ENCODE data around the gene SH3BGRL.
A peak's percentile ranks its signal among the peaks of the same experiment; 100 is the strongest.
"Not testable (repeated sequence)": the region's sequence is repeated elsewhere in the genome, so short reads cannot be mapped to it uniquely, and the experiment has no call there.

Gene SH3BGRL

DNA sequence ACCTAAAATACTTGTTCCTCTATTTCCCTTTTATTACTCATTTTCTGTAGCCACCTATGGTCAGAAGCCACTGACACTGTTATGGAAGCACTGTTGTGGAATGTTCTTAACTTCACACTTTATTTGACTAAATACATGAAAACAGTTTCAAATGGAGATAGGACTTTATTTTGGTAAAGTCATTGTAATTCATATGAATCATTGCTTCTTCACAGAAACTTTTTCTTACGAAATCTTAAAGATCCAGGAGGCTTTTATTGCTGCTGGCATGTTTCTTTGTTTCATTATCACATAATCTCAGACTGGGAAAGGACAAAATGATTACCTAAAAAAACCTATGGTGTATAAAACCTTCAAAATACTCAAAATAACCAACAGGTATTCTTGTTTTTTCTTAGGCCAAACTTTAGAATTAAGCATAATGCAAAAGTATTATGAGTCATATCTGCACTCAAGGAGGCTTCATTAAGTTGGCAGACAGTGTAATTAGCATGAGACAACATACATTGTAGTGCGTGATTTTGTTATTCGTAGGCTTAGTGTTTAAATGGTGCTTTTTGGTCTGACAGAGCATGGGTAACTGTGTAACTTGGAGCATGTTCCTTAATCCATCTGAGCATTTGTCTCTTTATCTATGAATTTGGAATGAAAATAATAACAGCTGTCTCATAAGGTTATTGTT is 58.0 kb downstream of the SH3BGRL start:
- no peak for FAIRE-seq

DNA sequence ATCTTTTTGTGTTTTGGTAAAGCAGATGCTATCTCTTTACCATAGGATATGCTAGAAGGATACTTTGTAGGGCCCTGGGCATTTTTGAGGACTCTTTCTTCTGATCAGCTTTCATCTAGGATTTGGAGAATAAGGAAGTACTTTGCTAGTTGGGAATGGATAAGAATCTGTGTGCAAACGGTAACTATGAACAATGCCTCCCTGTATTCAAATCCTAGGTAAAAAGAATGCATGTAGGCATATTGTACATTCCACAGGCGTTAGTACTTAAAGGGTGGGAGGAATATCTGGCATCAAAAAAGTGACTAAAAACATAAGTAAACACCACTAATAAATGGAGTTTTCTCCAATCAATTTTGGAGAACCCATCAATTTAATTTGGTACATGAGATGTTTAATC is 59.7 kb downstream of the SH3BGRL start:
- FAIRE-seq: no peak

DNA sequence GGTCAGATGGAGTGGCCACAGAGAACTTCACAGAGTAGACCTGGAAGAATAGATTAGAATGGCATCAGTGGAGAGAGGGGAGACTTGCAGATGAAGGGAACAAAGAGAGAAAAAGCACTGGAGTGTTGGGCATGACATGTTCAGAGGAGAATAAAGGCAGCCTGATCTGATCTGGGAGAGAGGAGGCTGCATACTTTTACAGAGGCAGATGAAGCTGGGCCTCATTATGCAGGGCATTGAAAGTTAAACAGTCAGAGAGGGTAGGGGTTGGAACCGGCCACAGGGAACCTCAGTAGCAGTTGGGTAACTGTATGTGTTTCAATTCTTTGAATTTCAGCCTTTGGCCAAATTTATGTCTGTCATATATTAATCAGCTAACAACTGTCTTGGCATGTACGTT is 61.2 kb downstream of the SH3BGRL start:
- FAIRE-seq: no peak

DNA sequence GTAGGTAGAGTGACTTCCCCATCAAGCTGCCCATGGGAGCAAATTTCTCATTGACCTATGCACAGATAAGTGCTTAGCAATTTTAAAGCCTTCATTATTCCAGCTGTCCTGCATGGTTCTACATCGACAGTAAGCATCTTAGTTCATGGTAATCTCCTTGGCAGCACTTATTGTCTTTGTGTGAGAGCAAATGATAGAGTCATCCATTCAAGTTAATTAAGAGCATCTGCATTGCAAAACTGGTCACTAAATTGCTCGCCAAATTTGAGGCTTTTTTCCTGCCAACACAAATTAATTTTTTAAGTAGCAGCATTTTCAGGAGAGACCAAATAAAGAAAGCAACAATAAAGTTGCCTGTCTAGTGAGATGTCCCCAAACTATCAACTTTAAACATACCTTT is 76.7 kb downstream of the SH3BGRL start:
- FAIRE-seq: no peak

DNA sequence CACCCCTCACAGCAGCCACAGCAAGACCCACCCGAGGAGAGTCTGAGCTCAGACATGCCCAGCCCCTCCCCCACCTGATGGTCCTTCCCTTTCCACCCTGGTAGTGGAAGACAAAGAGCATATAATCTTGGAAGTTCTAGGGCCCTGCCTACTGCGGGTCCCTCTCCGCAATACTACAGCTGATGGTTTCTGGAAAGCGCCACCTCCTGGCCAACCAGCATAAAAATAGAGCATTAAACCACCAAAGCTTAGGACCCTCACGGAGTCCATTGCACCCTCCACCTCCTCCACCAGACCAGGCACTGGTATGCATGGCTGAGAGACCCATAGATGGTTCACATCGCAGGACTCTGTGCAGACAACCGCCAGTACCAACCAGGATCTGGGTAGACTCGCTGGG is 78.2 kb downstream of the SH3BGRL start:
- no peak for FAIRE-seq

DNA sequence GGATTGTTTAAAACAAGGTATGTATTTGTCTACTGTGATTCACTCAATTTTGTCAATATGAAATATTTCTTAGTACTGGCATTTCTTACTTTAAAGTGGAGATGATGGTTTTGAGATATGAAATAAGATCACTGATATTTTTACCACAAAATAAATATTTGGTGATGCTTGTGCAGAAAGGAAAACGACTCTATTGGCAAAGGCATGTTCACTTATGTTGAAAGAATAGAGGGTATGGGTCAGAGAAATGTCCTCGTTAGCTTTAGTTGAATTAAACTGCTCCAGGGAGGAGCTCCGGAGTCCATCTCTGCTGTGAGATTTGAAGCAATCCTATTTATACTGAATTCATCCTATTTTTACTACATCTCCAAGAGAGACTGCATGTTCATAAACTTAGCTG is 84.2 kb downstream of the SH3BGRL start:
- FAIRE-seq: no peak

DNA sequence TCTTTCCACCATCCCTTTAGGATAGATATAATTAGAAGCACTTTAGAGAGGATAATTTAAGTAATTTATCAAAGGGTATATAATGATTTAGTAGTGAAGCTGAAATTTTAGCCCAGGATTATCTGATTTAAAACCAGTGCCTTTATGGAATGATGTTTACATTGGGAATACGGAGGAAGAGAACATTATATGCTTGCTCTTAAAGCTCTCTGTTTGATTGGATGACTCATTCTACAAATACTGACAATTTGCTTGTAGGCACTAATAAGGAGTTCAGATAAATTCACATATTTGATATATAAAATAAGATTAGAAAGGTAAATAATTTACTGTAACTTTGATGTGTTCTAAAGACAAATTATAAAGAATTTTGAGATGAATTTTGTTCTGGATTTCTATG is 84.7 kb downstream of the SH3BGRL start:
- FAIRE-seq: peak; percentile 64

DNA sequence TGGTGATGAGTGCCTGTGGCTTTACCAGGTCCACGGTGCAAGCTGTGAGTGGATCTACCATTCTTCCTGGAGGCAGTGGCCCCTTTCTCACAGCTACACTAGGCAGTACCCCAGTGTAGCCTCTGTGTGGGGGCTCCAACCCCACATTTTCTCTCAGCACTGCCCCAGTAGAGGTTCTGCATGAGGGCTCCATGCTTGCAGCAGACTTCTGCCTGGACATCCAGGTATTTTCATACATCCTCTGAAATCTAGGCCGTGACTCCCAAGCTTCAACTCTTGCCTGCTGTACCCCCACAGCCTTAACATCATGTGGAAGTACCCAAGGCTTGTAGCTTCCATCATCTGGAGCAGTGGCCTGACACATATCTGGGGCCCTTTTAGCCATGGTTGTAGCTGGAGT is 90.1 kb downstream of the SH3BGRL start:
- FAIRE-seq: no peak

DNA sequence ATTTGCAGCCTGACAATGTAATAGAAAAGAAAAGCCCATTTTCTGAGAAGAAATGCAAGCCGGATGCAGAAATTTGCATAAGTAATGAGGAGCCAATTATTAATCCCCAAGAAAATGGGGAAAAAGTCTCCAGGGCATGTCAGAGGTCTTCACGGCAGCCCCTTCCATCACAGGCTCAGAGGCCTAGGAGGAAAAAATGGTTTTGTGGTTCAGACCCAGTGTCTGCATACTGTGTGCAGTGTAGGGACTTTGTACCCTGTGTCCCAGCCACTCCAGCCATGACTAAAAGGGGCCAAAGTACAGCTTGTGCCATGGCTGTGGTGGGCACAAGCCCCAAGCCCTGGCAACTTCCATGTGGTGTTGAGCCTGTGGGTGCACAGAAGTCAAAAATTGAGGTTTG is 92.2 kb downstream of the SH3BGRL start:
- no peak for FAIRE-seq

DNA sequence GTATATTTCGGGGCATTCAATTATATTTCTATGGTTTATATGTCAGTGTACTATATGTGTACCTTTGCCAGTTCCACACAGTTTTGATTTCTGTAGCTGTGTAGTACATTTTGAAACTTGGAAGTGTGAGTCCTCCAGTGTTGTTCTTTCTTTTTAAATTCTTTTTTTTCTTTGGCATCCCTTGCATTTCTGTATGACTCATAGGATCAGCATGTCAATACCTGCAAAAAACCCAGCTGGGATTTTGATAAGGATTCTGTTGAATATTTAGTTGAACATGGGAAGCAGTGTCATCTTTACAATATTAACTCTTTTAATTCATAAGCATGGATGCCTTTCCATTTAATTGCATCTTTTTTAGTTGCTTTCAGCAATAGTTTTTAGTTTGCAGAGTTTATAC is 100.0 kb downstream of the SH3BGRL start:
- no peak for FAIRE-seq

DNA sequence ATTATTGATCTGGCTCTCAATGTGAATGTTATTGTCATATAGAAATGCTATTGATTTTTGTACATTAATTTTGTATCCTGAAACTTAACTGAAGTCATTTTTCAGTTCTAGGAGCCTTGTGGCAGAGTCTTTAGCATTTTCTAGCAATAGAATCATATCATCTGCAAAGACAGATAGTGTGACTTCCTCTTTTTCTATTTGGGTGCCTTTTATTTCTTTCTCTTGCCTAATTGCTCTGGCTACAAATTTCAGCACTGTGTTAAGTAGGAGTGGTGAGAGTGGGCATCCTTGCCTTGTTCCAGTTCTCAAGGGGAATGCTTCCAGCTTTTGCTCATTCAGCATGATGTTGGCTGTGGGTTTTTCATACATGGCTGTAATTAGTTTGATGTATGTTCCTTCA is 102.7 kb downstream of the SH3BGRL start:
- FAIRE-seq: no peak

DNA sequence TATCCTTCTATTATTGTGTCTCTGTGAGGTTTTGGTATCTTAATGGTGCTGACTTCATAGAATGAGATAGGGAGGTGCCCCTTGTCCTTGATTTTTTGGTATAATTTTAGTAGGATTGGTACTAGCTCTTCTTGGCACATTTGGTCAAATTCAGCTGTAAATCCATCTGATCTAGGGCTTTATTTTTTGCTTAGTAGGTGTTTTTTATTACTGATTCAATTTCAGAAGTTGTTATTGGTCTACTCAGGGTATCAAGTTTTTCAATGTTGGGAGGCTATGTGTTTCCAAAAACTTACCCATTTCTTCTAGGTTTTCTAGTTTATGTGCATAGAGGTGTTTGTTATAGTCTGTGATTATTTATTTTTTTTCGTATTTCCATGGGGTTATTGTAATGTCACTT is 103.3 kb downstream of the SH3BGRL start:
- no peak for FAIRE-seq

DNA sequence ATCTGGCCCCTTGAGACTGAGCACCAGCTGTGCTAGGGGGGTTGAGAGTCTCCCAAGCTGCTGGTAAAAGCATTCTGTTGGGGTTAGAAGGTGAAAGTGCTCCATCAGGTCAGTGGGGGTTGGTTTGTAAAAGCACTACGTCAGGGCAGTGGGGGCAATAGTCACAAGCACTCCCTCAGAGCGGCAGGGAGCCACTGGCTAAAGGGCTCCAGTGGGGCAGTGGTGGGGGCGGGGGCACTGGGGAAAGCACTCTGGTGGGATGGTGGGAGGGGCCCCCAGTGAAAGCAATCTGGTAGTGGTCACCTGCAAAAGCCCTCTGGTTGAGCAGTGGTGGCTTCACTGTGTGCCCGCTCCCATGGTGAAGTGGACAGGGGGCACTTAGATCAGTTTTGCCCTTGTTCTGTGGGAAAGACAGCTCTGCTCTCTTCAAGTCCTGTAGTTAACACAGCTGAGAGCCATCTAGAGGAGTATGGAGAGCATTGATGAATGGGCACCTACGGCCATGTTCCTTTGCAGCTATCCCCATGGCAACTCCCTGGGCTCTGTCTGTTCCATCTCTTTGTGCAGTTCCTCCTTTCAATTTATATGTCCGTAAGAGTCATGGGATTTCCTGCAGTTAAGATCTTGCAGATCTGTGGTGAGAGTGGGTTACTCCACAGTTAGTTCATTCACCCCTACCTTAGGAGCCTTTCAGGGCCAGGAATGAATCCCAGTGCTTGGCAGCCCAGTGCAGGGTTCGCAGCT is 106.4 kb downstream of the SH3BGRL start:
- no peak for FAIRE-seq

DNA sequence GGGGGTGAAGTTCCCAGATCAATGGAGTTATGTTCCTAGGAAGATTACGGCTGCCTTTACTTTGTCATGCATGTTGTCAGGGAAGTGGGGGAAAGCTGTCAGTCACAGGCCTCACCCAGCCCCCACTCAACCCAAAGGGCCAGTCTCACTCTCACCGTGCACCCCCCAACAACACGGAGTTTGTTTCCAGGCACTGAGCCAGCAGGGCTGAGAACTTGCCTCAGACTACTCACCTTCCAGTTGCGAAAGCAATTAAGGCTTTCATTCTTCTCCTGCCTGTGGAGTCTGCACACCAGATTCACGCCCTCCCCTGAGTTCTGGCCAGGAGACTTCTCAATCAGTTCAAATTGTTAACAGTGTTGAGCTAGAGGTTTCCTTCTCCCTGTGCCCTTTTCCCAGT is 114.3 kb downstream of the SH3BGRL start:
- FAIRE-seq: no peak

DNA sequence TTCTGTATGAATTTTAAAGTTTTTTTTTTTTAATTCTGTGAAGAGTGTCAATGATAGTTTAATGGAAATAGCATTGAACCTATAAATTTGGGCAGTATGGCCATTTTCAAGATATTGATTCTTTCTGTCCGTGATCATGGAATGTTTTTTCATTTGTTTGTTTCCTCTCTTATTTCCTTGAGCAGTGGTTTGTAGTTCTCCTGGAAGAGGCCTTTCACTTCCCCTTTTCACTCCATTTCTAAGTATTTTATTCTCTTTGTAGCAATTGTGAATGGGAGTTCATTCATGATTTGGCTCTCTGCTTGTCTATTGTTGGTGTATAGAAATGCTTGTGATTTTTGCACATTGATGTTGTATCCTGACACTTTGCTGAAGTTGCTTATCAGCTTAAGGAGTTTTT is 129.8 kb downstream of the SH3BGRL start:
- not testable (repeated sequence) for FAIRE-seq

DNA sequence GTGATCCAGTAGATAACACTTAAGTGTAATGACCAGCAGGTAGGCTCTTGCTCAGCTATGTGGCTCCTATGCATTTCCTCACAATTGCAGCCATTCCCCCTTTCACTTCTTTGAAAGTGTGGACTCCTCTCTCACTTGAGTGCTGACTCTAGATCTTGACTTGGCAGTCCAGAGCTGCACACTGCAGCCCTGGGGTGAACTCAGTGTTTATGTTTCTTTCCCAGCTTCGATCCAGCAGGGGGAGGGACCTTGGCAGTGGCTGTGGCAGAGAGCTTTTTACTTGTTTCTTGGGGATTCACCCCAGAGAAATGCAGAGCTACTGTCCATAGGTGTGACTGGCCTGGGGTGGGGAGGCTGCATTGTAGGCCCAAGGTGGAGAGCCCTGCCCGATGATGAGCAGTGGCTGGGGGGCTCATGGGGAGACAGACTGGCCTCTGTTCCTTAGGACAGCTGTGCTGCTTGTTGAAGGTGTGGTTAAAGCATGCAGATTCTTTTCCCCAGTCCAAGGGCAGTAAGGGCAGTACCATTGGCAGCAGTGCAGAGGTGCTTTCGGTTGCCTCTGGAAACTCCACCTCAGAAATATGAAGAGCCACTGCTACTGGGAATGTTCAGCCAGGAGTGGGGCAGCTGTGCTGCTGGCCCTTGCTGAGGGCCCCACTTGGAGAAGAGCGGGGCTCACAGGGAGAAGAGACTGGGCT is 134.7 kb downstream of the SH3BGRL start:
- FAIRE-seq: no peak

DNA sequence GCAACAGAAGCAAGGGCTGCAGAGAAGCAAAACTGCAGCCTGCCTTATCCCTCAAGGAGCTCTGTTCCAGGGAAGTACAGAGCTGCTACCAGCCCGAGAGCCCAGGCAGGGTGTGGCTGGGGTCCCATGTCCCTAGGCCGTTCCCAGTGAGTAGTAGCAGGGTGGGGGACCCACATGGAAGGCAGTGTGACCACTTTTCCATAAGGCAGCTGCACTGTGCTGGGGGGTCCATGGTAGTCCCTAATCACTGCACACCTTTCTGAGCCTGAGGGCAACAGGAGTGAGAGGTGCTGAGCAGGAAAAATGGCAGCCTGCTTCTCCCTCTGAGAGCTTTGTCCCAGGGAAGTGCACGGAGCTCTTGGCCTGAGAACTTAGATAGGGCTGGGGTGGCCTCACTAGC is 135.9 kb downstream of the SH3BGRL start:
- no peak for FAIRE-seq

DNA sequence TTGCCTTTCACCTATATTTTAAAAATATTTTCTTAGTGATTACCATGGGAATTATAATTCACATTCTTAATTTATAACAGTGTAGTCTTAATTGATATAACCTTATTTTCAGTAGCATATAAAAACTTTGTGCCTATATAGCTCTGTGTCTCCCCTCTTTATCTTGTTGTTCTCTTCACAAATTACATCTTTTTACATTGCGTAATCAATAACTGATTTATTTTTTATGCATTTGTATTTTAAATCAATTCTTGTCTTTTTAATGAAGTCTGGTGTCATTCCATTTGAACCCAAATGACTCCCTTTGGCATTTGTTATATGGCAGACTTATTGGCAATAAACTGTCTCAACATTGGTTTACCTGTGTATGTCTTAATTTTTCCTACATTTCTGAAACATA is 137.0 kb downstream of the SH3BGRL start:
- FAIRE-seq: peak; percentile 53

DNA sequence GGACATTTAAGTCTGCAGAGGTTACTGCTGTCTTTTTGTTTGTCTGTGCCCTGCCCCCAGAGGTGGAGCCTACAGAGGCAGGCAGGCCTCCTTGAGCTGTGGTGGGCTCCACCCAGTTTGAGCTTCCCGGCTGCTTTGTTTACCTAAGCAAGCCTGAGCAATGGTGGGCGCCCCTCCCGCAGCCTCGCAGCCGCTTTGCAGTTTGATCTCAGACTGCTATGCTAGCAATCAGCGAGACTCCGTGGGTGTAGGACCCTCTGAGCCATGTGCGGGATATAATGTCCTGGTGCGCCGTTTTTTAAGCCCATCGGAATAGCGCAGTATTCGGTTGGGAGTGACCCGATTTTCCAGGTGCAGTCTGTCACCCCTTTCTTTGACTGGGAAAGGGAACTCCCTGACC is 143.4 kb downstream of the SH3BGRL start:
- FAIRE-seq: not testable (repeated sequence)

Measured in islet of Langerhans (tissue), 1 donor.